DMS153 (cell line): Measurements from ENCODE around the gene PAX5.

Experiments used
- DNase-seq: peaks from one replicate; lab custom pipeline; 2025; lab: John Stamatoyannopoulos, UW

Gene PAX5

GRCh38 chr9:36858805-36859375 lies 175.2 kb downstream of the PAX5 start:
- DNase-seq: no peak

DNA sequence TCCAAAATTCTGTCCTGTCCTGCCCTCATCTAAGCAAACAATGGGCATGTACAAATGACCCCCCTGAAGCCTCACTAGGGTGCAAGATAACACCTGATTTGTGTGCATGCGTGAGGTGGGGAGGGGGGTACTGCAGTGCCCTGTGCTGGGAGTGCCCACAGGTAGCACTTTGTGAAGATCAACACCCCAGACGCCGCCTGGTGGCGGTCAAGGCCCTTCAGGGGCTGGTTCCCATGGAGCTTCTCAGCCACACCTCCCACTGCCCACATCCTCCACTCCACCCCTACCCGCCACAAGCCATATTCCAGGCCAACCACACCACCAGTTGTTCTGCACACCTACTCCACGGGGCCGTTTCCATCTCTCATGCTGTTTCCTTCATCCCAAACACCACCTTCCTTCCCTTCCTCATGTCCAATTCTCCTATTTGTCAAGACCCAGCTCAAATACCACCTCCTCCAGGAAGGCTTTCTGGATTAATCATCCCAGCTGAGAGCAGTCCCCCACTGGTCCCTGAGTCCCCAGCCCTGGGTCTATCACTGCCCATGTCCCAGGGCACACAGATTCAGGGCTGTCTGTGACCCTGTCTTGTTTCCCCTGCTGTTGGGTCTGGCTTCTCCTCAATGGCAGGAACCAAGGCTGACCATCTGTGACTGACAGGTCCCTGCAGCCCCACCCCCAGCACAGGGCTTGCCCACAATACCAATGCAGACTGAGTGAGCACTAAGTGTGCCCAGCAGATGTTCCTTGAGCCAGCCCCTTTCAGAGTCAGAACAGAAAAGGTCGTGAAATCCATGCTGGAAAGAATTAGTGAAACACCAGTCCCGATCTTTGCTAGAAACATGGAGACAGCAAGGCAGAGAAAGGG lies 178.4 kb downstream of the PAX5 start:
- DNase-seq: no peak

DNA sequence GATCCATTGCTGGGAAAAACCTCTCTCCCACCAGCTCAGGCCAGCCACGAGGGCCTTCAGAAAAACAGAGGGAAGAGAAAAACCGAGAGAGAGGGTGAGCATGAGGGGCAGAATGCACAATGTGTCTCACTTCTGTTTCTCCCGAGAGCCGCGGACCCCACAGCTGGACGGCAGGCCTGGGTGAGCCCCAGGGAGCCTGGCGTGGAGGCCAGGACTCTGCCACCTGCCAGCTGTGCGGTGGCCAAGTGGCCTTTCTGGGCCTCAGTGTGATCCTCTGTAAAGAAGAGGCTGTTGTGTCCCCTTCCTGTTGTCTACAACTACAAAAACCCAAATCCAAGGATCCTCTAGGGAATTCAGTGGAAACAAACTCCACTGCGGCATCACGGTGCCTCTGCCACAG lies 179.3 kb downstream of the PAX5 start:
- DNase-seq: no peak

DNA sequence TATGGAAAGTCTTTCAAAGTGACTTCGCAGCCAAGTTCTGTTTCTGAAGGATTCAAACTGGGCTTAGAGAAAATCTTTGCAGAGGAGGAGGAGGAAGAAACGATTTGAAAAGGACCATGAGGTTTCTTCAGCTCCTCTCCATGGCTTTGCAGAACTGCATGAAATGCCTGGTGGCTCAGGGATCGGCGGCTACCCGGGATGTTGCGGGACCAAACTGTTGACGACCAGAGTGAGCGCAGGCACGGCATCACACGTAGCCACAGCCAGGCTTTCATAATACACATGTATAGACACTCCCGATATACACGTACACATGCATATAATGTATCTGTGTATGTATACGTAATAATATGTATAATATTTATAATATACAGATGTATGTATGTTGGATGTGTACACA lies 180.0 kb downstream of the PAX5 start:
- DNase-seq: no peak

- DNase-seq: no peak
These were observed 180.8 kb downstream of the PAX5 start for GRCh38 chr9:36853233-36853632.

DNA sequence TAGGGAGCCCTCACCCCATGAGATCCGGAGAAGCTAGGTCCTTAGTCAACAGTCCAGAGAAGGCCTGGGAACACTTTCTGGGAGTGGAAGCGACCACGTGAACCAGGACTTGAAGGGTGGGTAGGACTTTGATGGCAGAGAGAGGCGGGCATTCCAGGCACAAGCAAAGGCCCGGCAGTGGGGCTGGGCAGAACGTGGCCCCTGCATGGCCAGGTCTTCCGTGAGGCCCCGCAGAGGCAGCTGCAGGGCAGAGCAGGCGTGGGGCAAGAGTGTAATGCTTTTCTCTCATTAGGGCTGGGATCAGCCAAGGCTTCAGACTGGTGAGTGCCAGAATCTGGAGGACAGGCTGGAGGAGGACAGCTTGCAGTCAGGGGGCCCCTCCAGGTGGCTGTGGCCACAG lies 184.1 kb downstream of the PAX5 start:
- DNase-seq: no peak

DNA sequence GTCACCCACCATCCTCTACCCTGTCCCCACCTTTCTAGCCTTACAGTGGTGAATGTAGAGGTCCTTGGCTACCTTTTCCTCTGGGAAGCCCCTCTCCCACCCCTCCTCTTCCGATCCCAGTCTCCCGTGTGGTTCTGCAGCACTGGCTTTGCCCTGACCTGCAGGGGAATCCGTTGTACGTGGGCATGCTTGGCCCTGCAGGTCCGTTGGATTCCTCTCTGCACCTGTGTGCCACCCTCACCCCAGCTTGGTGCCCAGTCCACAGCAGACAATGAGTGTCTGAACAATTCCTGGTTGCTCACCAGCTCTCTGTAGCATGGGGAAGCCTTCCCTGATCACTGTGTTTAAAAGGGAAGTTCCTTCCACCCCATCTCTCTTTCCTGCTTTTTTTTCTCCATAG lies 185.1 kb downstream of the PAX5 start:
- no peak for DNase-seq

- no peak for DNase-seq
These were observed 186.0 kb downstream of the PAX5 start for GRCh38 chr9:36847781-36848673.

DNA sequence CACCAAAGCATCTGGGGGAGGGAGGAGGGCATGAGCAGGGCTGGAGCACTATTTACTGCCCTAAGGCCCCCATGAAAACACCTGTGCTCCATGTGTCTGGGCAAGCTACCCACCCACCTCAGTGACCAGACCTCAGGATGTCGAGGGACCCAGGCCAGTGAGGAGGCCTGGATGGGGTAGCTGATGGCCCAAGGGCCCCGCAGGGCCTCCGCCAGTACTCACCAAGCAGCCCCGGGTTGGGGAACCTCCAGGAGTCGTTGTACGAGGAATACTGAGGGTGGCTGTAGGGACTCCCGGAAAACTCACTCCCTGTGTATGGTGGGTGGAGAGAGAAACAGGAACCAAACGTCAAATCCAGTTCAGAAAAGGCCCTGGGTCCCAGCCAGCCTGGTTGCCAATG lies 187.4 kb downstream of the PAX5 start:
- no peak for DNase-seq

GRCh38 chr9:36845844-36846243 lies 188.2 kb downstream of the PAX5 start:
- DNase-seq: no peak

- no peak for DNase-seq
These were observed 189.1 kb downstream of the PAX5 start for GRCh38 chr9:36844961-36845360.

DNA sequence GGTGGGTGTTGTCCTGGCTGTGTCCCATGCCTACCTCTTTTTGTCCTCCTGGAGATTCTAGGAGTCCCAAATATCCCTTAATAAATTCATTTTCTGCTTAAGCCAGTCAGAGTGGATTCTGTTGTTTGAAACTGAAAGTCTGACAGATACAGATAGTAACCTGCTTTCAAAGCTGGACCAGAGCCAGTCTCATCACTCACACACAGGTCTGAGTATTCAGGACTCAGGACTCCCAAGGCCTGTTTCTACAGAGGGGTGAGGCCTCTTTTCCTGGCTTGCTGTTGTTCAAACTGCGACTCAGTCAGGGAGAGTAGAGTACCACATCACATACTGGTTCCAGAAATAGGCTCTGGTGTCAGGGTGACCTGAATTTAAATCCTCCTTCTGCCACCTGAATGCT lies 190.1 kb downstream of the PAX5 start:
- DNase-seq: no peak

DNA sequence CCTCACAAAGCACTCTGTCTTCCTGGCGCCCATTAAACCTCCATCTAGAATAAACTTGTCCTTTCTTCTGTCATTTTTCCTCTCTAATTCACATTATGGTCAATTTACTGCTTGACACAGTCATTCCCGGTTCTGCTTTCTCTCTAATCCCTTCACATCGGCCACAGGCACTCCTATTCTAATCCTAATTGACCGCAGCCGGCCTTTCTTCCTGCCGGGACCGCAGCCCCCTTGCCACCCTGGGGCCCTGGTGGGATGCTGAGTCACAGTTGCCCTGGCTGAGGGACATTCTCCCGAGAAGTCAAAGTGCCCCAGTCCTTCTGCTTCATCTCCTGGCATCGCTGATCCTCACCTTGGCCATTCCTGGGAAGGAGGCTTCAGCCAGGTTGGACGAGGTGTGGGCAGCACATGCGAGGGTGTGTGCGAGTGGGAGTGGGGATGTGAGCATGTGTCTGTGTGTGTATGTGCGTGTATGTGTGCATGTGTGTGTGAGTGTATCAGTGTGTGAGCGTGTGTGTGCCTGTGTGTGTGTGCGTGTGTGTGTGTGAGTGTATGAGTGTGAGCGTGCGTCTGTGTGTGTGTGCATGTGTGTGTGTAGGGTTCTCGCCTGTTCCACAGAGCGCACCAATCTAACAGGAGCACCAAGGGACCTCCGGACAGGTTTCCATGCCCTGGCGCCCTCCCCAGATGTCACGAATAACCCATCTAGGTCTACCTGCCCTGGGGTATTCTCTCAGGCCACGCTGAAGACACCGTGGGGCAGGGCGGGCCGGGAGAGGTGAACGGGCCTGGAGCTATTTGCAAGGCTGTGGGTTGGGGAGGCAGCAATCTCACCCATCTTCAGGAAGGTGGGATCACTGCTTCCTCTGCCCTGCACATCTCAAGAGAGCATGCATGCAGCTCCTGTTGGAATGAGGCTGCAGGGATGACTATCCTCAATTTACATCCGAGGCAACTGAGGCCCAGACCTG lies 191.2 kb downstream of the PAX5 start:
- no peak for DNase-seq

- DNase-seq: no peak
These were observed 193.1 kb downstream of the PAX5 start for GRCh38 chr9:36840898-36841536.

- no peak for DNase-seq
These were observed 194.8 kb downstream of the PAX5 start for GRCh38 chr9:36839131-36839885.

- DNase-seq: no peak
These were observed 196.3 kb downstream of the PAX5 start for GRCh38 chr9:36837431-36838405.

DNA sequence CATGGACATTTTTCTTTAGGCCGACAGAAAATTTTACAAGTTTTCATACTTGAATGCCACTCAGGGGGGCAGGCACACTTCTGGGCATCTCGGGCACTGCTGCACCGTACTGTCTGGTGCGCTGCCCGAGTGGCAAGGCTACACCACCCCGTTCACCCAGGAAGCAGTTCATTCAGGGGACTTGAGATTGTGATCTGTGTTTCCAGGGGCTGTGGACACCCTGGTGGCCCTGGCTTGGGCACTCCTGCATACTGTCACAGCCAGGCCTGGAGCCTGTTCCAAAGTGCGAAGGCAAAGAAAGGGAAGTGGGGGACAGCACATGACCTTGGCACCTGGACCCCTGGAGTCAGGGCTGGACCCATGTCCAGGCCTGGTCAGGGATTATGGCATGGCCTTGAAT lies 197.6 kb downstream of the PAX5 start:
- no peak for DNase-seq

GRCh38 chr9:36835271-36835996 lies 198.6 kb downstream of the PAX5 start:
- no peak for DNase-seq
